HG03575 (cell line): ENCODE measurements around the gene EPHA6.
"Not testable (repeated sequence)": the region's sequence is repeated elsewhere in the genome, so short reads cannot be mapped to it uniquely, and the experiment has no call there.

ENCODE experiments used
- ATAC-seq: cut with Tn5 transposase; IDR thresholded peaks from one replicate; pipeline ENCODE4 v1.9.1; 2021; ENCODE audit not compliant: unreplicated experiment, insufficient number of reproducible peaks, low FRiP score; ENCODE audit errors: extremely low read depth

The EPHA6 gene

DNA sequence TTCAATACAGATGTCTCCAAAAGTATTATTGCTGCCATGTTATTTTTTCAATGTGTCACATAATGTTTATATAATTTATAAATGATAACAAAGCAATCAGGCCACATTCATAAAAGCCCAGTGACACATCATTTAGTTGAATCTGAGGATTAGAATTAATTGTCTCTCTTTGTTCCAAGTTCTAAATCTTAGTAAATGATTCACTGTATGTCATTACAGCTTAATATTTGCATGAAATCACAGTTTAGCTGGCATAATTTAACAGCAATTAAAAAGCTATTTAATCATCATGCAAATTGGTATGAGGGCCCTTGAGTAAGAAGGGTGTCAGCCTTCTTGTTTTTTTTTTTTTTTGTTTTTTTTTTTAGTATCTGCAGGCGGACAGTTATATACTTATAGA lies 427.0 kb downstream of the EPHA6 start:
- no peak for ATAC-seq

DNA sequence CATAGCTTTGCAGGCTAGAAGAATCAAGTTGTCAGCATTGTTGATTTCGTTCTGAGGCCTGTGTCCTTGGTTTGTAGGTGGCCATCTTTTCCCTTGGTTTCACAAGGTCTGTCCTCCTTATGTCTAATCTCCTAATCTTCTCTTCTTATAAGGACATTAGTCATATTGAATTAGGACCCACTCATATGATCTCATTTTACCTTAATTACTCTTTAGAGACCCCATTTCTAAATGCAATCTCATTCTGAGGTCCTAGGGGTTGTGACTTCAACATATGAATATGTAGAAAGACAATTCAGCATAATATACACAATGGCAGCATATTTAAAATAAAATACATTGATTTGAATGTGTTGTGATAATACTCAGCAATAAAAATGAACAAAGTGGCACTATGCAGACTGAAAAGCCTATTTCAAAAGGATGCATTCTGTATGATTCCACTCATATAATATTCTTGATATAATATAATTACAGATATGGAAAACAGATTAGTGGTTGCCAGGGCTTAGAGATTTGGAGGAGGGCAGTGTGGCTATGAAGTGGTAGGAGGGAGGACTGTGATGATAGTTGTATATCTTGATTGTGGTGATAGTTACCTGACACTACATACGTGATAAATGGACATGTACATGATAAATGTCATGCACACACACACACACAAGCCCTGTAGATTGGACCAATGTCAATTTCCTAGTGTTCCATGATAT lies 431.0 kb downstream of the EPHA6 start:
- no peak for ATAC-seq

GRCh38 chr3:97256060-97256459 lies 441.7 kb downstream of the EPHA6 start:
- ATAC-seq = no peak

GRCh38 chr3:97257942-97258697 lies 443.7 kb downstream of the EPHA6 start:
- ATAC-seq = no peak

GRCh38 chr3:97259263-97259662 lies 444.9 kb downstream of the EPHA6 start:
- no peak for ATAC-seq

DNA sequence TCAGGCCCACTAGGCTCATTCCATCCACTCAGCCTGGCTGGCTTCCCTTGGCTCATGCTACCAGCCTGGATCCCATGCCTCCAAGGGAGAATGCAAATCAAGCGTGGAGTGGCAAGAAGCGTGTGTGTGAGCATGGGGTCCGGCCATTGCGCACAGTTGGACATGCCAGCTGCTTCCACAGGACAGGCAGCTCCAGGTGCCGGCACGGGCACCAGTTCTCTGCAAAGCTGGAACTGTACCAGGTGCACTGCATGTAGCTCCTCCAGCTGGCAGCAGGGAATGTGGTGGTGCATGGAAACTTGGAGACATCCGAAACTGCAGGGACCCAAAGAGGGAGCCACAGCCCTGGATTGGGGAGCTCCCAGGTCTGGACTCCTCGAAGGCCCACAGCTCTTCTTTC lies 449.8 kb downstream of the EPHA6 start:
- ATAC-seq = no peak

GRCh38 chr3:97265237-97266005 lies 451.0 kb downstream of the EPHA6 start:
- no peak for ATAC-seq

DNA sequence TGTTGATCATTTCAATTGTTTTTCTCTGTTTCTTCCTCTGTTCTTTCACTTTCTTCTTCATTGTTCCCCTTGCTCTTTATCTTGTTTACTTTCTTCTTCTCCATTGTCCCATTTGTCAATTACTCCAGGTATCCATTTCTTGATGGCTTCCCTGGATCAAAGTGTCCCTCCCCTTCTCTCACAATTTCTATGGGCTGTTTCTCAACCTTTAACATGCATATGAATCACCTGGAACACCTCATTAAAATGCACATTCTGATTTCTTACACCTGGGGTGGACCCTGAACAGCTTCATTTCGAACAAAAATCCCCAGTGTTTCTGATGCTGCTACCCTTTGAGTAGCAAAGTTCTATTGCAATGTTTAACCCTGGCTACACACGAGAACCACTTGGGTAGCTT lies 454.8 kb downstream of the EPHA6 start:
- no peak for ATAC-seq

- ATAC-seq = not testable (repeated sequence)
Observed at GRCh38 chr3:97276879-97277550, 462.6 kb downstream of the EPHA6 start.

DNA sequence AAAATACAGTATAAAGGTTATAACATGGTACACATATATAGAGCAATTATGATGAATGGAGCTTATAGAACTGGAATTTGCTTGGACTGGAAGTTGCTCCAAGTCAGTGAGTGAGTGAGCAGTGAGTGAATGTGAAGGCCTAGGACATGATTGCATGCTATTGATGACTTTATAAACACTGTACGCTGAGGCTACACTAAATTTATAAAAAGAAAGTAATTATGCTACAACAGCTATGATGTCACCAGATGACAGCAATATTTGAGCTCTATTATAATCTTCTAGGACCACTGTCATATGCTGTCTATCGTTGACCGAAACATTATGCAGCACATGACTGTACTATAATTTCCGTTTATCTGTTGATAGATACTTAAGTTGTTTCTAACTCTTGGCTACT lies 463.3 kb downstream of the EPHA6 start:
- ATAC-seq = no peak

GRCh38 chr3:97278506-97278905 lies 464.1 kb downstream of the EPHA6 start:
- no peak for ATAC-seq

- no peak for ATAC-seq
Observed at GRCh38 chr3:97291901-97292300, 477.5 kb downstream of the EPHA6 start.

GRCh38 chr3:97293596-97294131 lies 479.3 kb downstream of the EPHA6 start:
- no peak for ATAC-seq

DNA sequence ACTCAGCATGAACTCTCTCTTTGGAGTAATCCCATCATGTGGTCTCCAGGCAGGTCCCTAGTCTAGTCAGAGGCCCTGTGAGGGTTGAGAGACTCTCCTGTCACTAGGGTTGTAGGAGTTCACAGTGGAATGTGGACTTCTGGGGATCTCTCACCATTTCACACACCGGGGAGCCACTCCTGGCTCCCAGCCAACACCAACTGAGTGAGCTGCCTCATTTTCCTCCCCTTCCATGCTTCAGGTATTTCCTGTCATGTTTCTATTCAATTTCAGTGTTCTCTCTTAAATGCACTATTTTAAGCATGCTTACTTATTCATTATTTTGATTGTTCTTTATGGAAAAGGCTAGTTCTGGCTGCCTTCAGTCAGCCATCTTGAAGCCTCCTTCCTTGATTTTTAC lies 482.6 kb downstream of the EPHA6 start:
- no peak for ATAC-seq

- no peak for ATAC-seq
Observed at GRCh38 chr3:97301114-97301513, 486.7 kb downstream of the EPHA6 start.

DNA sequence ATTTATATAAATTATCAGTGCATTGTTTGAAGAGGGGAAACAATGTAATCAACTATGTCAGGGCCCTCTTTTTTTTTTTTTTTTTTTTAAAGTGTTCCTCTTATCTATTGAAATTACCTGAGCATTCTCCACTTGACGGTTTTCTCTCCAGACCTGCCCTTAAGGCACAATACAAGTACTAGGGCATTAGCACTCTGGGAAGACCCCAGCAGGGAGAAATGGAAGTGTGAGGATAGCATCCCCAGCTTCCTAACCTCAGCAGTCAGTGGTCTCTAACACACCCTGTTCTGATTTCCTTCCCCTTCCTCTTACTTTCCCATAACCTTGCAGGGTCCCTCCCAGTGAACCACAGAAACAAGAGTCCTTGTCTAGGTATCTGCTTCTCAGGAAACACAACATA lies 491.8 kb downstream of the EPHA6 start:
- ATAC-seq = no peak

DNA sequence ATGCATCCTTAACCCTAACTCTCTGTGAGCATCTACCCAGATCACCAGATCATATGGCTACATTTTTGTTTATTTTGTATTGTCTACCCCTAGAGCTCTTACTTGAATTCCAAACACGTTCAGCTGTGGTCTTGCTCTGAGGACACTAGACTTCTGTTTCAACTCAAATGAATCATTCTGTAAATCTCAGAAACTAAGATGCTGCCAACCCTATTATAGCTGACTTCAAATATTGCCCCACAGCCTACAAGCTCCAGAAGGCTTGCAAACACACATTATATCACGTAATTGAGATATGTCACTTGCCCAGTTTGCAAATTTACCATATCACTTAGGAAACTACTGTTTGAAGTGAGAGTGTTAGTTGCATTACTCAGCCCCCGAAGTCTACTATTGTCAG lies 524.0 kb downstream of the EPHA6 start:
- no peak for ATAC-seq

- ATAC-seq = no peak
Observed at GRCh38 chr3:97340940-97341339, 526.5 kb downstream of the EPHA6 start.

DNA sequence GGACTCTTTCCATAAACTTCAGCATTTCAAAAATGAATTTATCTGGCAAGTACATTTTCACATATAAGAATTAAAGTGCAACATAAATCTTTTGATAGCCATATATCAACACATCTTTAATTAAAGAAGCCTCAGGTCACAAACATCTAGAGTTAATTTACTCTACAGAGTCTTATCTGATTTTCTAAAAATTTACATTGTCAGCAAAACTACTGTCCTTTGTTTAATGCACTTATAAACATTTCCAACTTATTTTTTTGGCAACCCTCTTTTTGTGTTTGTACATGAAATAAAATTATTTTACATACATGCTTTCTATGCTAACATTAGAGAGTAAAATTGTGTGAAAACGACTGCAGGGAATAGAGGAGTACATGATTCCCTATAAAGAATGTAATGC lies 533.4 kb downstream of the EPHA6 start:
- ATAC-seq = no peak
